ENCODE measurements around the gene WFDC5.
A peak's percentile ranks its signal among the peaks of the same experiment; 100 is the strongest.
"Not testable (repeated sequence)": the region's sequence is repeated elsewhere in the genome, so short reads cannot be mapped to it uniquely, and the experiment has no call there.

The WFDC5 gene

DNA sequence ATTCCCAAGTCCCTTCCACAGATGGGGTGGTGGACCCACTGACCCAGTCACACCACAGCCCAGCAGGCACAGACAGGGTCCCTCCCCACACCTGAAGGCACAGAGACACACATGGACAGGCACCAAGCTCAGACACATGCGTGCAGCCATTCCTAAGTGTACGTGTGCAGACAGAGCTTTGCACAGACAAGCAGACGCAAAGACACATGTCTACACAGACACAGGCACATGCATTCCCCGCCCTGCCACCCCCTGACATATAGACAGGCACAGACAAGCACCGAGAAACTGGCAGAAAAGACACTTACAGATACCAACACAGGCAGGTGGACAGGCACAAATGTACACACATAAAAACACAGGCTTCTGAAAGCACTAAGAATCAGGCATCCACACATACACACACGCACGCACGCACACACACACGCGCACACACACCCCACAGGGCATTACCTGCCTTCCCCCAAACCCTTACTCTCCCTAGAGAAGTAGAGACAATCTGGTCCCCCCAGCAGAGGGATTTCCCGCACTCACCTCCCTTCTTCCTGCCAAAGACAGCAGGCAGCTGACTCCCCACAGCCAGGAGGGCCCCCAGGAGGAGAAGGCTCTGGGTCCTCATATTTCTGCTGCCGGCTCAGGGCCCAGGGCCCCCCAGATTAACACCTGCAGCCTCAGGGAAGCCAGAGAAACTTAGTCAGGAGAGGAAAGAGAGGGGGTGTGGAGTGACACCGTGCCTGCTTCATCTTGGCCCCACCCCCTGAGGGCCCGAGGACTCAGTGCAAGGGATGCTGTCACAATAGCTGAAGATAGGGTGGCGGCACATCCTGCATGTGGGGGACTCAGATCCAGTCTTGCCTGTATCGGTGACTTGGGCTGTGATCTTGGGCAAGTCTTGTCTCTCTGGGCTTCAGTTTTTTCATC is at the start of gene WFDC5:
Gene WFDC5 (minus strand): TSS at position 710 of the 921 bp plus-strand sequence. CDS start 91 bp downstream, at position 619.
- no peak for DNase-seq

GRCh38 chr20:45163083-45163803 is 48.3 kb upstream of the WFDC5 start:
- DNase-seq: no peak

GRCh38 chr20:45157962-45158361 is 43.0 kb upstream of the WFDC5 start:
- no peak for DNase-seq

- DNase-seq: no peak
These were observed 41.7 kb upstream of the WFDC5 start for GRCh38 chr20:45156713-45157112.

DNA sequence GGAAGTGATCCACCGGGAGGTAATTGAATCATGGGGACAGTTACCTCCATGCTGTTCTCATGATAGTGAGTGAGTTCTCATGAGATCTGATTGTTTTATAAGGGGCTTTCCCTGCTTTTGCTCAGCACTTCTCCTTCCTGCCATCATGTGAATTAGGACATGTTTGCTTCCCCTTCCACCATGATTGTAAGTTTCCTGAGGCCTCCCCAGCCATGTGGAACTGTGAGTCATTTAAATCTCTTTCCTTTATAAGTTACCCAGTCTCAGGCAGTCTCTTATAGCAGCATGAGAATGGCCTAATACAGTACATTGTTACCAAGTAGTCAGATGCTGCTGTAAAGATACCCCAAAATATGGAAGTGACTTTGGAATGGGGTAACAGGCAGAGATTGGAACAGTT is 39.8 kb upstream of the WFDC5 start:
- not testable (repeated sequence) for DNase-seq

- DNase-seq: no peak
These were observed 39.2 kb upstream of the WFDC5 start for GRCh38 chr20:45154183-45154582.

- no peak for DNase-seq
These were observed 38.8 kb upstream of the WFDC5 start for GRCh38 chr20:45153752-45154151.

GRCh38 chr20:45153147-45153546 is 38.2 kb upstream of the WFDC5 start:
- DNase-seq: no peak

DNA sequence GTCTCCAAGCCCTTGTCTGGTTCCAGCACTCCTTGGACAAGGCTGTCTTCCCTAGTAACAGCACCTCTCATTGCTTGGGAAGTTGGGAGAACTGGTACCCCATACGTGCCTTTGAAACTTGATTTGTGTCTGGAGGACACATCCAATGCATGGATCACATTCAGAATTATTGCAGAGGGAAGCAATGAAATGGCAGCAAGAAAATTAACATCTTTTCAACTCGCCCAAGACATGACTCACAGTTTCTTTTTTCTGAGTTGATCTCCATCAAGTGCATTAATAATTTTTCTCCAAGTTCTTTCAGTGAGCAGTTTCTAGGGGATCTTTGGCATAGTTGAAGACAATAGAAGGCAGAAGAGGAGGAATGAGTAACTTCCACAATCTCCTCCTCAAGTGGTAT is 37.4 kb upstream of the WFDC5 start:
- no peak for DNase-seq

DNA sequence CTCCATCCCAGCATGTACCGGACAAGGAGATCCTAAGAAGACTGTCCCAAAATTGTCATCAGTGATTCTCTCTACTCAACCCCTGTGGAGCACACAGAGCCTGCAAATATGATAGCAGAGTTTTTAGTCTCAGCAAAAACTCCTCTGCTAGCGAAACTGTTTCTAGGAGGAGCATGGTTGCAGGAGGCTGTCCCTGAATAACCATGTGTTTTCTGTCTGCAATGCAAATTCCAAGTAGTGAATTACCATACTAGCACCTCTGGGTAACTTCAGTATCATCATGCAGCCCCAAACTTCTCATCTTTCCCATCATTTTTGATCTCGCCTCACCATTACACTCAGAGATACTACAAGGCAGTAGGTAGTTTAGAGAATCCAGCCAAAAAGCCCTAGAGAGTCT is 34.1 kb upstream of the WFDC5 start:
- no peak for DNase-seq

GRCh38 chr20:45140836-45141235 is 25.9 kb upstream of the WFDC5 start:
- DNase-seq: no peak

DNA sequence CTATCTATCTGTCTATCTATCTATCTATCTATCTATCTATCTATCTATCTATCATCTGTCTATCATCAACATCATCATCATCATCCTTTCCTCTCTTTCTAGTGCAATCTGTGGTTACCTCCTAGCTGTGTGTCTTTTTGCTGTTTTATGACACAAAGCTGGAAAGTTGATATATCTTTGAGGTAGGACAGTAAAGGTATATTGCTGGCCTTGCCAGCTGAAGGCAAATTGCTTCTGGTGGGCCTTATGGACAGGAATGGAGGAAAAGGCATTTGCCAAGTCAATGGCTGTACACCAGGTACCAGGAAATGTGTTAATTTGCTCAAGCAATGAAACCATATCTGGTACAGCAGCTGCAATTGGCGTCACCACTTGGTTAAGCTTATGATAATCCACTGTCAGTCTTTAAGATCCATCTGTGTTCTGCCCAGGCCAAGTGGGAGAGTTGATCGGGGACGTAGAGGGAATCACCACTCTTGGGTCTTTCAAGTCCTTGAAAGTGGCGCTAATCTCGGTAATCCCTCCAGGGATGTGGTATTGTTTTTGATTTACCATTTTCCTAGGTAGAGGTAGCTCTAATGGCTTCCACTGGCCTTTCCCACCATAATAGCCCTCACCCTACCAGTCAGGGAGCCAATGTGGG is 24.9 kb upstream of the WFDC5 start:
- DNase-seq: not testable (repeated sequence)

- peak; percentile 12 to 57 for DNase-seq
These were observed 23.8 kb upstream of the WFDC5 start for GRCh38 chr20:45138561-45139300.

DNA sequence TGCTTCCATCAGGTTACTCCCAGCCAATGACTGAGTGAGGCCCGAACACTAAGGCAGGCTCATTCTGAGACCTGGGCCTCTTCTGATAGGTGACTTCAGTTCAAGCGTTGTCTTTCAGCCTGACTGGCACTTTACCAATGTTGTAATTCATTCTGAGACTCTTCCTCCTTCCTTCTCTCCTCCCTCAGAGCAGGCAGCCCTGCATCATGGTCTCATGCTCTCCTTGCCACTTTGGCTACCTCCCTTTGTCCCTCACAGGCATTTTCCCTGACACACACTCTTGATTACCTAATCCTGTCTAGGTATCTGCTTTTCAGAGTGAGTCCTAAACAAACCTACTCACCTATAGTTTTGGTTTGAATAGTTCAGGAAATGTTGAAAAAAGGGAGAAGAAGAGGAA is 21.9 kb upstream of the WFDC5 start:
- DNase-seq: no peak

DNA sequence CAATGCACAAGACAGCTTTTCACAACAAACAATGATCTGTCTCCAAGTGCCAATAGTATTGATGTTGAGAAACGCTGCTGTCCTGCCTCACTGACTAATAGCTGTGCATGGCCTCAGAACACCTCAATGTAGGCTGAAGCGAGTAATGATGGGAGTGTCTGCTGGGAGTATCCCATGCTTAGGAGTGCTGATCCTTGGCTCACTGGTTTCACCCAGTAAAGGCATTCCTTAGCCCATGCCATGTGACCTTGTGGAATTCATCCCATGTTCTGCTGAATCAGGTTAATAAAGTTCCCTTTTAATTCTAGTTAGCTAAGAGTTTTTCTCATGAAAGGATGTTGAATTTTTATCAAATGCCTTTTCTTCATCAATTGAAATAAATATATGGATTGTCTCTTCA is 13.1 kb upstream of the WFDC5 start:
- no peak for DNase-seq

DNA sequence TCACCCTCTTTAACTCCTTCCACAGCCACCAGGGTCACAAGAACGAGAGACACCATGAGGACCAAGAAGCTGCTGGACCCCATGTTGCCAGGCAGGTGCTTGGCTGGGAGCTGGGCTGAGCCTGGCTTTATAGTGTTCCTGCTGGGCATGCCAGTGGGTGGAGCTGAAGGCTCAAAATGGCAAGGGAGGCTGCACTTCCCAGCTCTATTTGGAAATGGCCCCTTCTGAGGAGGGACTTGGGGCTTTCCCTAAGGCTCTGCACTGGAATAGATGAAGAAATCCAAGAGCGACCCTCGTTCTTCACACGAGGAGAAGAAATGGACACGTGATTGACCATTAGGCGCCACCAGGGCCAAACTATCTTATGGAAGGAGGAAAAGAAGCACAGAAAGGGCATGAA is 9.4 kb upstream of the WFDC5 start, which contains the start of gene WFDC12:
Gene WFDC12 (minus strand): TSS at position 101 of the 400 bp plus-strand sequence. CDS start 18 bp downstream, at position 83.
- DNase-seq: no peak

DNA sequence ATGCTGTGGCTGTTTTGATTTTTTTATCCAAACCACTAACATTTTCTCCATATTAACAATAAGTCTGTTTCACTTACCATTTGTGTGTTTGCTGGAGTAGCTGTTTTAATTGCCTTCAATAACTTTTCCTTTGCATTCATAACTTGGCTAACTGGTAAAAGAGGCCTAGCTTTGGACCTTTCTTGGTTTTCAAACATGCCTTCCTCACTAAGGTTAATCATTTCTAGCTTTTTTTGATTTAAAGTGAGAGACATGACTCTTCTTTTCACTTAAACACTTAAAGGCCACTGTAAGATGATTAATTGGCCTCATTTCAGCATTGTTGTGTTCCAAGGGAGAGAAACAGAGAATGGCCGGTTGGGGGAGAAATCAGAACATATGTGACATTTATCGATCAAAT is 6.4 kb upstream of the WFDC5 start:
- DNase-seq: no peak

- DNase-seq: no peak
These were observed 4.7 kb upstream of the WFDC5 start for GRCh38 chr20:45119556-45120266.

- DNase-seq: no peak
These were observed 3.1 kb upstream of the WFDC5 start for GRCh38 chr20:45118028-45118427.

- DNase-seq: no peak
These were observed 2.6 kb upstream of the WFDC5 start for GRCh38 chr20:45117581-45117980.

DNA sequence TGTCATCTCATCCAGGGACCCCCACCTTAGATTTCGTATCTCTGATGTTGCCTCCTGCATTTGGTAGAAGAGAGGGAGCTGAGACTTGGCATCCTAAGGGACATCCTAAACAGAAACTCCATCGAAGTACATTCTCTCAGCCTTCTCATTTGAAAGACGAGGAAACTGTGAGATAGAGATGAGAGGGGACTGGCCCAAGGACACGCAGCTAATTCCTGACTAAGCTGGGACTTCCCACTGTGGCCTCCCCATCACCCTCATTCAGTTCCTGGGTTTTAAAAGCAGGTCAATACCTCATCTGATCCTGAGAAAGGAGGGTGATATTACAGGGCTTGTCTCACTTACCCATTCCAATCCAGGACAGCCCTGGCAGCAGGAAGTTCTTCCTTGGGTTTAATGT is 855 bp upstream of the WFDC5 start:
- DNase-seq: no peak

DNA sequence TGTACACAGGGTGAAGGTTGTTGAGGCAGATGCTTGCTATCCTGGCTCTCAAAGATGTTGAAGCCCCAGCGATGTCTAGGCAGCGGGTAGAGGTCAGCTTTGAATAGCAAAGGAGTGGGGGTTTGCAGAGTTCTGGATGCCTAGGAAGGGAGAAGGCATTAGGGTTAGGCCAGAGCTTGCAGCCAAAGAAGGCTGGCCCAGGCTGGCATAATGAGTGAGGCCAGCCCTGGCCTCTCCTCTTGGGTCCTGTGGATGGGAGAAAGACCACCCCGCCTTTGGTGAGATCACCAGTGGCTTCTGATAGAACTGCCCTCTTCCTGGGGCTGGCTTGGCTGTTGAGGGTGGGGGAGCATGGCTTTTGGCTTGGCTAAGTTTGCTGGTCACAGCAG is 406 bp upstream of the WFDC5 start:
- no peak for DNase-seq

All from stimulated activated CD4-positive, alpha-beta T cell treated with anti-CD3 and anti-CD28 coated beads, Interleukin-4, amount 100 ng/mL, for 4 hours (primary cell).